Measurements from ENCODE around the gene SATB2. TPM values are rescaled to one million over a fixed set of nuclear protein-coding genes. Genes with fewer than 3 reads are reported as not detected.

SATB2 gene
- total RNA-seq, 1 donor from 2014 or later = 5.6 TPM

- no peak for DNase-seq (ENCODE audit: low read depth)
These were observed 5.3 kb downstream of the SATB2 start for GRCh38 chr2:199452260-199452990.

- DNase-seq (ENCODE audit: low read depth) = no peak
These were observed 7.8 kb downstream of the SATB2 start for GRCh38 chr2:199449956-199450355.

- no peak for DNase-seq (ENCODE audit: low read depth)
These were observed 8.3 kb downstream of the SATB2 start for GRCh38 chr2:199449455-199449854.

GRCh38 chr2:199446996-199447576, 10.7 kb downstream of the SATB2 start:
- DNase-seq (ENCODE audit: low read depth) = no peak

- no peak for DNase-seq (ENCODE audit: low read depth)
These were observed 13.0 kb downstream of the SATB2 start for GRCh38 chr2:199444749-199445148.

- DNase-seq (ENCODE audit: low read depth) = no peak
These were observed 14.1 kb downstream of the SATB2 start for GRCh38 chr2:199443589-199444130.

- DNase-seq (ENCODE audit: low read depth) = no peak
These were observed 15.6 kb downstream of the SATB2 start for GRCh38 chr2:199442173-199442572.

- no peak for DNase-seq (ENCODE audit: low read depth)
These were observed 16.0 kb downstream of the SATB2 start for GRCh38 chr2:199441759-199442158.

GRCh38 chr2:199440118-199440517, 17.6 kb downstream of the SATB2 start:
- no peak for DNase-seq (ENCODE audit: low read depth)

- no peak for DNase-seq (ENCODE audit: low read depth)
These were observed 18.2 kb downstream of the SATB2 start for GRCh38 chr2:199439542-199439941.

GRCh38 chr2:199439066-199439465, 18.7 kb downstream of the SATB2 start:
- no peak for DNase-seq (ENCODE audit: low read depth)

- no peak for DNase-seq (ENCODE audit: low read depth)
These were observed 23.2 kb downstream of the SATB2 start for GRCh38 chr2:199434555-199434954.

GRCh38 chr2:199433204-199433832, 24.4 kb downstream of the SATB2 start:
- peak; percentile 25 for DNase-seq (ENCODE audit: low read depth)

GRCh38 chr2:199431746-199432213, 26.0 kb downstream of the SATB2 start:
- DNase-seq (ENCODE audit: low read depth) = no peak

- DNase-seq (ENCODE audit: low read depth) = no peak
These were observed 27.5 kb downstream of the SATB2 start for GRCh38 chr2:199430214-199430613.

- DNase-seq (ENCODE audit: low read depth) = no peak
These were observed 29.4 kb downstream of the SATB2 start for GRCh38 chr2:199428291-199428690.

- no peak for DNase-seq (ENCODE audit: low read depth)
These were observed 33.6 kb downstream of the SATB2 start for GRCh38 chr2:199424160-199424559.

- no peak for DNase-seq (ENCODE audit: low read depth)
These were observed 38.3 kb downstream of the SATB2 start for GRCh38 chr2:199419428-199419827.

- no peak for DNase-seq (ENCODE audit: low read depth)
These were observed 43.3 kb downstream of the SATB2 start for GRCh38 chr2:199414465-199414864.

- DNase-seq (ENCODE audit: low read depth) = no peak
These were observed 43.7 kb downstream of the SATB2 start for GRCh38 chr2:199414001-199414400.

GRCh38 chr2:199409759-199410529, 47.8 kb downstream of the SATB2 start:
- DNase-seq (ENCODE audit: low read depth) = no peak

- no peak for DNase-seq (ENCODE audit: low read depth)
These were observed 50.3 kb downstream of the SATB2 start for GRCh38 chr2:199407421-199407820.
